Measurements from ENCODE around the gene NPW.

NPW gene

DNA sequence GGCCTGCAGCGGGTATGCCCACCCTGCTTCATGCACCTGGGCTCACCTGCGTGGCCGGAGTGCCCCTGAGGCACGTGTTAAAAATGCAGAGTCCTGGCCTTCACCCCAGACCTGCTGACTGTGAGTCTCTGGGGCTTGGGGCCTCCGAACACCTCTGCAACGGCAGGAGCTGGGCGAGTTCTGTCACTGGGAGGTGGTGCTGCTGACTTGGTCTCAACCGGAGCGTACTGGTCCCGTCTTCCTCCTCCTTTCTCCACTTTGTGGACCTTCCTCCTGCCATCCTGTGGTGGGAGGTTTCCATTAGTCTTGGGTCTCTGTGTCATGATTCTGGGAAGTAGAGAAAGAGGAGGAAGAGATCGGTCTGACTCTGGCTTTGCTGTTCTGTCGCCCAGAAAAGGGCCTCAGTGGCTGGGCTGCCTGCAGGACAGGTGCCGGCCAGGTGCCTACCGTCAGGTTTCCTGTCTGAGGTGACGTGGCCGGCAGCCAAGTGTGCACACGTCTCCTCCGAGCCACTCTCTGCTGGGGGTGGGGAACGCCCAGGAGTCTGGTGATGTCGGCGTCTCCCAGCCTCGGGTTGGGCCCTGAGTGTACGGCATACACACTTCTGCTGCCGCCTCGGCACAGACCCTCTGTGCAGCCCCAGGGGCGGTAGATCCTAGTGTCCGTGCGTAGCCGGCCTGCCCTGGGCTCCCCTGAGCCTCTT, 35.1 kb downstream of the NPW start:
- in situ Hi-C loops (cut with HindIII; ENCODE audit: low pct_ligation_motif_present, low sequenced_read_pairs): no loop called here
- Histone ChIP-seq H3K36me3 (replicated peaks) (peaks cover 57% of the 10 kb centered on the region), H3K4me3 (ENCODE audit: low read depth, low read length) (no peak overlapping the region), H3K27me3 (replicated peaks) (no peaks in the 10 kb centered on the region), H3K27ac (no peak overlapping the region)
- TF ChIP-seq, protein P1, sequence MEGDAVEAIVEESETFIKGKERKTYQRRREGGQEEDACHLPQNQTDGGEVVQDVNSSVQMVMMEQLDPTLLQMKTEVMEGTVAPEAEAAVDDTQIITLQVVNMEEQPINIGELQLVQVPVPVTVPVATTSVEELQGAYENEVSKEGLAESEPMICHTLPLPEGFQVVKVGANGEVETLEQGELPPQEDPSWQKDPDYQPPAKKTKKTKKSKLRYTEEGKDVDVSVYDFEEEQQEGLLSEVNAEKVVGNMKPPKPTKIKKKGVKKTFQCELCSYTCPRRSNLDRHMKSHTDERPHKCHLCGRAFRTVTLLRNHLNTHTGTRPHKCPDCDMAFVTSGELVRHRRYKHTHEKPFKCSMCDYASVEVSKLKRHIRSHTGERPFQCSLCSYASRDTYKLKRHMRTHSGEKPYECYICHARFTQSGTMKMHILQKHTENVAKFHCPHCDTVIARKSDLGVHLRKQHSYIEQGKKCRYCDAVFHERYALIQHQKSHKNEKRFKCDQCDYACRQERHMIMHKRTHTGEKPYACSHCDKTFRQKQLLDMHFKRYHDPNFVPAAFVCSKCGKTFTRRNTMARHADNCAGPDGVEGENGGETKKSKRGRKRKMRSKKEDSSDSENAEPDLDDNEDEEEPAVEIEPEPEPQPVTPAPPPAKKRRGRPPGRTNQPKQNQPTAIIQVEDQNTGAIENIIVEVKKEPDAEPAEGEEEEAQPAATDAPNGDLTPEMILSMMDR (IDR thresholded peaks at IDR 0.05; ENCODE audit: low read depth, low read length, missing control alignments): no peak
- DNase-seq: no peak

- Histone ChIP-seq H3K27me3 (replicated peaks) (no peaks in the 10 kb centered on the region), H3K27ac (no peak overlapping the region), H3K4me3 (ENCODE audit: low read depth, low read length) (no peak overlapping the region), H3K36me3 (replicated peaks) (peaks cover 66% of the 10 kb centered on the region)
- in situ Hi-C loops (cut with HindIII; ENCODE audit: low pct_ligation_motif_present, low sequenced_read_pairs): no loop called here
- DNase-seq: peak; percentile 37
- TF ChIP-seq, protein P1 (IDR thresholded peaks at IDR 0.05; ENCODE audit: low read depth, low read length, missing control alignments): peak; percentile 53
Observed at GRCh38 chr16:2056077-2056476, 36.5 kb downstream of the NPW start.

GRCh38 chr16:2056681-2057407, 37.3 kb downstream of the NPW start:
- Histone ChIP-seq H3K4me3 (ENCODE audit: low read depth, low read length) (no peak overlapping the region), H3K27me3 (replicated peaks) (no peaks in the 10 kb centered on the region), H3K27ac (no peak overlapping the region), H3K36me3 (replicated peaks) (peaks cover 67% of the 10 kb centered on the region)
- no peak for DNase-seq
- TF ChIP-seq, protein P1 (IDR thresholded peaks at IDR 0.05; ENCODE audit: low read depth, low read length, missing control alignments): peak; percentile 46
- in situ Hi-C loops (cut with HindIII; ENCODE audit: low pct_ligation_motif_present, low sequenced_read_pairs): no loop called here

DNA sequence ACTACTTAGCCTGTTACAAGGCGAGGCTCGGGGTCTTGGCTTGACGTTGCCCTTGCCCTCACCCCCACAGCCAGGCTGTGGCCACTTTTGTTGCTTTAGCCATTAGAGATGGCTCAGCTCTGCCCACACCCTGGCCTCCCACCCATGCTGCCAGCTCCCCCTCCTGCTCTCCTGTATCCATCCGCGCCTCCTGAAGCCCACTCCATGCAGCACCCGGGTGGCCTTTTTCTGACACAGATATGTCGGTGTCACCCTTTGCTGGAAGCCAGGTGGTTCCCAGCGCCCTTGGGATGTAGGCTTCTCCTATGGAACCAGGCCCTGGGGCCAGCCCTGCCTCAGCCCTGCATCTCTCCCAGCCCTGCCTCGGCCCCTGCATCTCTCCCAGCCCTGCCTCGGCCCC, 37.9 kb downstream of the NPW start:
- TF ChIP-seq, protein P1 (IDR thresholded peaks at IDR 0.05; ENCODE audit: low read depth, low read length, missing control alignments): no peak
- no peak for DNase-seq
- H3K4me3 ChIP-seq (ENCODE audit: low read depth, low read length): no peak overlapping the region
- no peaks in the 10 kb centered on the region for H3K27me3 ChIP-seq (replicated peaks)
- no peak overlapping the region for H3K27ac ChIP-seq
- in situ Hi-C loops (cut with HindIII; ENCODE audit: low pct_ligation_motif_present, low sequenced_read_pairs): no loop called here
- H3K36me3 ChIP-seq (replicated peaks): peaks cover 62% of the 10 kb centered on the region

GRCh38 chr16:2058420-2058819, 38.8 kb downstream of the NPW start:
- in situ Hi-C loops (cut with HindIII; ENCODE audit: low pct_ligation_motif_present, low sequenced_read_pairs): no loop called here
- peaks cover 53% of the 10 kb centered on the region for H3K36me3 ChIP-seq (replicated peaks)
- H3K27ac ChIP-seq: no peak overlapping the region
- TF ChIP-seq, protein P1 (IDR thresholded peaks at IDR 0.05; ENCODE audit: low read depth, low read length, missing control alignments): no peak
- H3K27me3 ChIP-seq (replicated peaks): no peaks in the 10 kb centered on the region
- DNase-seq: no peak
- H3K4me3 ChIP-seq (ENCODE audit: low read depth, low read length): no peak overlapping the region

All from brain microvascular endothelial cell (primary cell).